ENCODE data around the gene UBE2G1. TPM values are rescaled to one million over a fixed set of nuclear protein-coding genes. Genes with fewer than 3 reads are reported as not detected.

UBE2G1 gene
- total RNA-seq, 1 donor = 36.2 TPM

- DNase-seq (ENCODE audit: insufficient read length, low spot score, missing footprints) = no peak
- Histone ChIP-seq H3K36me3 (ENCODE audit: insufficient read depth, low read length) (peaks cover 23% of the 10 kb centered on the region), H4K20me1 (ENCODE audit: insufficient read depth, low read length) (peaks cover 11% of the 10 kb centered on the region), H3K4me1 (ENCODE audit: insufficient read depth, low read length) (no peaks in the 10 kb centered on the region), H3K4me2 (ENCODE audit: insufficient read depth, low read length) (no peak overlapping the region), H2AFZ (ENCODE audit: low read length) (no peak overlapping the region), H3K79me2 (ENCODE audit: insufficient read depth, low read length) (peaks cover 77% of the 10 kb centered on the region), H3K4me3 (ENCODE audit: insufficient read depth, low read length) (no peak overlapping the region), H3K9me3 (ENCODE audit: low read depth, low read length) (no peaks in the 10 kb centered on the region), H3K27me3 (ENCODE audit: insufficient read depth, low read length) (no peaks in the 10 kb centered on the region), H3K27ac (ENCODE audit: low read depth, low read length) (peak overlapping the region; percentile 29)
- no peak for TF ChIP-seq CTCF (IDR thresholded peaks at IDR 0.05; ENCODE audit: extremely low read depth, low read depth, low read length)
These were observed 69.1 kb downstream of the UBE2G1 start for GRCh38 chr17:4297351-4297750.

- Histone ChIP-seq H3K79me2 (ENCODE audit: insufficient read depth, low read length) (peaks cover 68% of the 10 kb centered on the region), H4K20me1 (ENCODE audit: insufficient read depth, low read length) (peaks cover 11% of the 10 kb centered on the region), H3K27ac (ENCODE audit: low read depth, low read length) (no peak overlapping the region), H3K4me2 (ENCODE audit: insufficient read depth, low read length) (no peak overlapping the region), H3K27me3 (ENCODE audit: insufficient read depth, low read length) (no peaks in the 10 kb centered on the region), H3K9me3 (ENCODE audit: low read depth, low read length) (no peaks in the 10 kb centered on the region), H3K36me3 (ENCODE audit: insufficient read depth, low read length) (peaks cover 19% of the 10 kb centered on the region), H2AFZ (ENCODE audit: low read length) (no peak overlapping the region), H3K4me1 (ENCODE audit: insufficient read depth, low read length) (no peaks in the 10 kb centered on the region), H3K4me3 (ENCODE audit: insufficient read depth, low read length) (no peak overlapping the region)
- no peak for DNase-seq (ENCODE audit: insufficient read length, low spot score, missing footprints)
- no peak for TF ChIP-seq CTCF (IDR thresholded peaks at IDR 0.05; ENCODE audit: extremely low read depth, low read depth, low read length)
These were observed 70.8 kb downstream of the UBE2G1 start for GRCh38 chr17:4295686-4296085.

- no peak overlapping the region for H3K4me2 ChIP-seq (ENCODE audit: insufficient read depth, low read length)
- peaks cover 11% of the 10 kb centered on the region for H4K20me1 ChIP-seq (ENCODE audit: insufficient read depth, low read length)
- DNase-seq (ENCODE audit: insufficient read length, low spot score, missing footprints) = no peak
- peaks cover 61% of the 10 kb centered on the region for H3K79me2 ChIP-seq (ENCODE audit: insufficient read depth, low read length)
- H3K27ac ChIP-seq (ENCODE audit: low read depth, low read length) = no peak overlapping the region
- no peaks in the 10 kb centered on the region for H3K9me3 ChIP-seq (ENCODE audit: low read depth, low read length)
- no peaks in the 10 kb centered on the region for H3K4me1 ChIP-seq (ENCODE audit: insufficient read depth, low read length)
- no peaks in the 10 kb centered on the region for H3K27me3 ChIP-seq (ENCODE audit: insufficient read depth, low read length)
- H2AFZ ChIP-seq (ENCODE audit: low read length) = no peak overlapping the region
- peaks cover 26% of the 10 kb centered on the region for H3K36me3 ChIP-seq (ENCODE audit: insufficient read depth, low read length)
- no peak overlapping the region for H3K4me3 ChIP-seq (ENCODE audit: insufficient read depth, low read length)
- TF ChIP-seq CTCF (IDR thresholded peaks at IDR 0.05; ENCODE audit: extremely low read depth, low read depth, low read length) = no peak
These were observed 72.9 kb downstream of the UBE2G1 start for GRCh38 chr17:4293572-4293971.

- Histone ChIP-seq H4K20me1 (ENCODE audit: insufficient read depth, low read length) (no peaks in the 10 kb centered on the region), H3K79me2 (ENCODE audit: insufficient read depth, low read length) (peaks cover 18% of the 10 kb centered on the region), H2AFZ (ENCODE audit: low read length) (no peak overlapping the region), H3K4me3 (ENCODE audit: insufficient read depth, low read length) (no peak overlapping the region), H3K9me3 (ENCODE audit: low read depth, low read length) (no peaks in the 10 kb centered on the region), H3K4me1 (ENCODE audit: insufficient read depth, low read length) (no peaks in the 10 kb centered on the region), H3K27ac (ENCODE audit: low read depth, low read length) (no peak overlapping the region), H3K36me3 (ENCODE audit: insufficient read depth, low read length) (peaks cover 19% of the 10 kb centered on the region), H3K27me3 (ENCODE audit: insufficient read depth, low read length) (no peaks in the 10 kb centered on the region), H3K4me2 (ENCODE audit: insufficient read depth, low read length) (no peak overlapping the region)
- no peak for DNase-seq (ENCODE audit: insufficient read length, low spot score, missing footprints)
- no peak for TF ChIP-seq CTCF (IDR thresholded peaks at IDR 0.05; ENCODE audit: extremely low read depth, low read depth, low read length)
These were observed 78.8 kb downstream of the UBE2G1 start for GRCh38 chr17:4287710-4288109.

All from osteoblast (primary cell).